T47D (cell line): ENCODE results near the gene HEMGN.

Experiments used
- DNase-seq, 2 experiments: peaks; one replicate each; pipeline versions ENCODE4 v3.0.0 to v3.0.0-alpha.2; 2011 to 2012; ENCODE audit warnings: low read depth in 1 of 2, low spot score in 1 of 2
- JUND ChIP-seq: IDR thresholded peaks from 2 replicates; pipeline ENCODE4 v1.6.1; 2012; ENCODE audit warnings: low read depth
- in situ Hi-C: cut with HindIII; loops from 2 replicates; pipeline ENCODE4 v1.10.0; 2016; ENCODE audit warnings: low sequenced_read_pairs, low pct_unique_long_range_greater_than_20kb

The HEMGN gene

GRCh38 chr9:97938081-97938644 lies at the start of gene HEMGN:
Gene HEMGN (minus strand): TSS chr9:97938172. CDS start chr9:97938136, 36 bp downstream.
- in situ Hi-C loops: no loop called here
- DNase-seq: no peak
- TF ChIP-seq JUND: no peak

GRCh38 chr9:97987487-97987886 lies 49.5 kb upstream of the HEMGN start:
- no peak for DNase-seq
- in situ Hi-C loops: no loop called here
- no peak for TF ChIP-seq JUND

GRCh38 chr9:97985058-97985861 lies 47.3 kb upstream of the HEMGN start:
- TF ChIP-seq JUND: no peak
- DNase-seq: peak; percentile 28 to 52
- in situ Hi-C loops: no loop called here

GRCh38 chr9:97984188-97985057 lies 46.5 kb upstream of the HEMGN start:
- DNase-seq: peak; percentile 62 to 88
- TF ChIP-seq JUND: no peak
- in situ Hi-C loops: no loop called here

- in situ Hi-C loops: no loop called here
- TF ChIP-seq JUND: no peak
- DNase-seq: peak; percentile 38 to 60
These were observed 45.7 kb upstream of the HEMGN start for GRCh38 chr9:97983589-97984187.

GRCh38 chr9:97982683-97983588 lies 45.0 kb upstream of the HEMGN start, which contains the start of gene ANP32B:
Gene ANP32B (plus strand): TSS chr9:97983341. CDS start chr9:97983556, 215 bp downstream.
- DNase-seq: peak; percentile 77 to 90
- in situ Hi-C loops: no loop called here
- no peak for TF ChIP-seq JUND

GRCh38 chr9:97981846-97982682 lies 44.1 kb upstream of the HEMGN start:
- no peak for TF ChIP-seq JUND
- no peak for DNase-seq
- in situ Hi-C loops: no loop called here

- DNase-seq: no peak
These were observed 43.2 kb upstream of the HEMGN start for GRCh38 chr9:97980918-97981845.

GRCh38 chr9:97980479-97980803 lies 42.5 kb upstream of the HEMGN start:
- DNase-seq: no peak
- no peak for TF ChIP-seq JUND
- in situ Hi-C loops: no loop called here

More at GRCh38 chr9:97980918-97981845, 43.2 kb upstream of the HEMGN start:
- no peak for TF ChIP-seq JUND
- in situ Hi-C loops: no loop called here
